ENCODE data around the gene FGF1. TPM values are rescaled to one million over a fixed set of nuclear protein-coding genes. Genes with fewer than 3 reads are reported as not detected.

The FGF1 gene
- total and polyA plus RNA-seq, 2 donors (not counting 1 experiment from before 2014, with no cell fraction given), result not detected

DNA sequence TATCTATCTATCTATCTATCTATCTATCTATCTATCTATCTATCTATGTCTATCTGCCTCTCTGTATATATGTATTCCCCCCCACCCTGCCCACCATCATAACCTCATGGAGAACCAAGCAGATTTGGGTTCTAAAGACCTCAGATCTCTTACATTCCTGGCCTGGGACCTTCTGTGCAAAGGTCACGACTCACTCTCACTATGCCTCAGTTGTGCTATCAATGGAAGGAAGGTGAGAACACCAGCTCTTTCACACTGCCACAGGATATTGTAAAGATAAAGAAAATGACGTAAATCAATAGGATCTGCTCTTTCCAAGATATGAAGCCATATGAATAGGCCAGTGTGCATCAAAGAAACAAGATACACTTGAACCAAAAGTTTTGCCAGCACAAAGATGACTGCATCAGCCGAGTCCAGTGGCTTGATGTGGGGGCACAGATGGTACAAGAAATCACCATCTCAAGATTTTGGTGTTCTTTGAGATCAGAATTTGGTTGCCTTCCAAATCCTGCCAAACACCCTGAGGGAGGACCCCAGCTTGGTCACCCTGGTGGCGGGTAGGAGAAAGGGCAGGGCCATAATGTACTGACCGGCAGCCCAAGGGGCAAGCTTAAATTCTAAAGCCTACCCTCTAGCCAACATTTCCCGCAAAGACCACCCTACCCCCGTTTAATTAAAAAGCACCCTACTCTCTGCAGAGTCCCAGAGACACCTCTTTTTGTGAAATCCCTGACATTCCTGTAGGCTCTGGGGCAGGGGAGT, 8.4 kb upstream of the FGF1 start:
- Histone ChIP-seq H3K79me2 (ENCODE audit: control insufficient read depth, insufficient read depth, low read length) (no peaks in the 10 kb centered on the region), H3K4me2 (replicated peaks; ENCODE audit: low read depth, low read length, poor library complexity, severe bottlenecking) (no peak overlapping the region), H4K20me1 (ENCODE audit: control insufficient read depth, insufficient read depth, low read length, poor library complexity, severe bottlenecking) (no peaks in the 10 kb centered on the region), H3K4me1 (ENCODE audit: control insufficient read depth in 2 of 2, insufficient read depth in 2 of 2, low read length in 2 of 2) (no peaks in the 10 kb centered on the region), H3K36me3 (replicated peaks in 1 of 2; ENCODE audit: control extremely low read depth in 1 of 2, control insufficient read depth in 1 of 2, extremely low read depth in 1 of 2, insufficient read depth in 2 of 2, low read length in 1 of 2) (no peaks in the 10 kb centered on the region), H3K27ac (ENCODE audit: low read length in 2 of 2) (no peak overlapping the region), H3K9me3 (ENCODE audit: control extremely low read depth in 1 of 3, control insufficient read depth in 2 of 3, insufficient read depth in 1 of 3, low read length in 2 of 3) (peaks cover 0 to 5% (median 5%) of the 10 kb centered on the region in 3 donors), H3K4me3 (ENCODE audit: control extremely low read depth in 1 of 5, extremely low read depth in 1 of 5, insufficient read depth in 1 of 5, low read depth in 2 of 5, low read length in 4 of 5) (no peak overlapping the region), H2AFZ (ENCODE audit: insufficient read depth, low read depth, low read length, poor library complexity, severe bottlenecking) (no peak overlapping the region), H3K27me3 (replicated peaks in 1 of 4; ENCODE audit: control extremely low read depth in 1 of 4, control insufficient read depth in 3 of 4, insufficient read depth in 4 of 4, low read length in 3 of 4) (peaks cover 0 to 1% (median 0%) of the 10 kb centered on the region in 4 experiments), H3K9ac (ENCODE audit: low read length) (no peak overlapping the region)
- Mint-ChIP-seq H3K9me3 (ENCODE audit: insufficient read depth) (no peaks in the 10 kb centered on the region), H3K27me3 (peaks cover 21% of the 10 kb centered on the region), H3K4me1 (no peaks in the 10 kb centered on the region), H3K27ac (no peak overlapping the region), H3K4me3 (no peak overlapping the region)
- WGBS (ENCODE audit: insufficient coverage), result 100% methylated on average over 2 of the region's 7 CpGs
- POLR2A ChIA-PET, result no interaction called here
- CTCF ChIA-PET, result no interaction called here
- ATAC-seq (ENCODE audit: low read depth) (no peak), DNase-seq (no peak)
- no peak for TF ChIP-seq EZH2 (IDR thresholded peaks at IDR 0.05; ENCODE audit: borderline replicate concordance, insufficient read depth, low read depth, low read length, poor library complexity, severe bottlenecking)
- no peak for TF ChIP-seq CTCF (IDR thresholded peaks at IDR 0.05)
- intact Hi-C loops (cut with micrococcal nuclease), result no loop called here

DNA sequence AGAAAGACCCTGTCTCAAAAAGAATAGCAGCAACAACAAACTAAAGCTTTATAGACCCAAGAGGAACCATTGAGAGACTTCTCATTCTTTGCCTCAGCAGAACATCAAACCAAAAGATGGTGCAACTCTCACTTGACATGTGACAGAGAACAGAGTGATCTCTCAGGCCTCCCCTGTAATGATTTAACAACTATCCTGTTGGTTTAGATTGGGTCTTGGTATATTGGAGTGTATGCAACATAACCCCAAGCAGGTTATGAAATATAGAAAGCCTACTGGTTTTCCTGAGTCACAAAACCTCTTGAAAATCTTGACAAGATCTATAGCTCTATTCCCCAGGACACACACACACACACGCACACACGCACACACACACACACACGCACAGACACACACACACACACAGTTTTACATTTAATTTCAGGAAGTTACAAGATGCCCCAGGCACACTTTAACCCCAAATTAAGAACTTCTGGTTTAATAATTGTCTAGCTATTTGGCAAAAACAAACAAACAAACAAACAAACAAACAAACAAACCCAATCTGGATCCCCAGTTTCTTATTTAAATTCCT, 6.5 kb upstream of the FGF1 start:
- peaks cover 25% of the 10 kb centered on the region for H3K27me3 Mint-ChIP-seq
- 46% methylated on average over 3 of the region's 3 CpGs for WGBS (ENCODE audit: insufficient coverage)

More for the DNA sequence above, 6.5 kb upstream of the FGF1 start:
- Mint-ChIP-seq H3K4me1 (no peaks in the 10 kb centered on the region), H3K4me3 (no peak overlapping the region), H3K9me3 (ENCODE audit: insufficient read depth) (no peaks in the 10 kb centered on the region), H3K27ac (no peak overlapping the region)
- Histone ChIP-seq H3K27ac (ENCODE audit: low read length in 2 of 2) (no peak overlapping the region), H2AFZ (ENCODE audit: insufficient read depth, low read depth, low read length, poor library complexity, severe bottlenecking) (no peak overlapping the region), H3K4me3 (ENCODE audit: control extremely low read depth in 1 of 5, extremely low read depth in 1 of 5, insufficient read depth in 1 of 5, low read depth in 2 of 5, low read length in 4 of 5) (no peak overlapping the region), H3K79me2 (ENCODE audit: control insufficient read depth, insufficient read depth, low read length) (no peaks in the 10 kb centered on the region), H3K27me3 (replicated peaks in 1 of 4; ENCODE audit: control extremely low read depth in 1 of 4, control insufficient read depth in 3 of 4, insufficient read depth in 4 of 4, low read length in 3 of 4) (peaks cover 0 to 3% (median 1%) of the 10 kb centered on the region in 4 experiments), H3K9ac (ENCODE audit: low read length) (no peak overlapping the region), H3K4me1 (ENCODE audit: control insufficient read depth in 2 of 2, insufficient read depth in 2 of 2, low read length in 2 of 2) (no peaks in the 10 kb centered on the region), H3K9me3 (ENCODE audit: control extremely low read depth in 1 of 3, control insufficient read depth in 2 of 3, insufficient read depth in 1 of 3, low read length in 2 of 3) (no peaks in the 10 kb centered on the region), H3K4me2 (replicated peaks; ENCODE audit: low read depth, low read length, poor library complexity, severe bottlenecking) (no peak overlapping the region), H4K20me1 (ENCODE audit: control insufficient read depth, insufficient read depth, low read length, poor library complexity, severe bottlenecking) (no peaks in the 10 kb centered on the region), H3K36me3 (replicated peaks in 1 of 2; ENCODE audit: control extremely low read depth in 1 of 2, control insufficient read depth in 1 of 2, extremely low read depth in 1 of 2, insufficient read depth in 2 of 2, low read length in 1 of 2) (no peaks in the 10 kb centered on the region)
- ATAC-seq (ENCODE audit: low read depth), result no peak
- POLR2A ChIA-PET, result no interaction called here
- intact Hi-C loops (cut with micrococcal nuclease), result no loop called here
- no peak for DNase-seq
- TF ChIP-seq CTCF (IDR thresholded peaks at IDR 0.05), result no peak
- TF ChIP-seq EZH2 (IDR thresholded peaks at IDR 0.05; ENCODE audit: borderline replicate concordance, insufficient read depth, low read depth, low read length, poor library complexity, severe bottlenecking), result no peak
- CTCF ChIA-PET, result interaction anchor here (1.3 kb wide), 1 partner anchor 21 kb away, joined by 7 read pairs; no protein-coding TSS in a partner anchor
